Left cardiac atrium (tissue), 4 donors: Measurements from ENCODE around the gene TMPRSS4. TPM values are rescaled to one million over a fixed set of nuclear protein-coding genes. Genes with fewer than 3 reads are reported as not detected.

Experiments used
- ATAC-seq, 2 donors: fragments of 200-7000 bp; cut with Tn5 transposase; one replicate each; pipeline ENCODE4 v1.9.1; 2020; ENCODE audit warnings: mild to moderate bottlenecking in 2 of 2, moderate library complexity in 2 of 2
- DNase-seq: peaks from one replicate; pipeline ENCODE4 v3.0.0-alpha.2; 2020
- intact Hi-C, 2 donors: fragments of 100-400 bp; cut with DNase I; formaldehyde crosslinking; loops; one replicate each; pipeline versions ENCODE4 v1.14.1 to v1.15.1; 2022 to 2023
- total RNA-seq, 2 donors: library from RNA; stranded (reverse); fragmentation: NEBNext Ultra II Directional; extraction: Animal tissue kit (Norgen Biotek cat#: 25700); gene quantifications; one replicate each; pipeline ENCODE4 v1.2.1, GENCODE V29; 2021
- donor health status: DM: no; HTN: yes; CAD: no.
- donor health status: DM: no; HTN: yes; CAD: no; lungs with severe emphysema.
- donor health status: DM: yes; HTN: yes; CAD: no.
- donor health status: Dilated cardiomyopathy.

TMPRSS4 gene
- total RNA-seq, 2 donors from 2014 or later = not detected

- ATAC-seq (peak in 1 of 2 donors; percentile 32), DNase-seq (no peak)
- intact Hi-C loops = no loop called here
Measured at GRCh38 chr11:118095967-118096367, 19.1 kb downstream of the TMPRSS4 start.

DNA sequence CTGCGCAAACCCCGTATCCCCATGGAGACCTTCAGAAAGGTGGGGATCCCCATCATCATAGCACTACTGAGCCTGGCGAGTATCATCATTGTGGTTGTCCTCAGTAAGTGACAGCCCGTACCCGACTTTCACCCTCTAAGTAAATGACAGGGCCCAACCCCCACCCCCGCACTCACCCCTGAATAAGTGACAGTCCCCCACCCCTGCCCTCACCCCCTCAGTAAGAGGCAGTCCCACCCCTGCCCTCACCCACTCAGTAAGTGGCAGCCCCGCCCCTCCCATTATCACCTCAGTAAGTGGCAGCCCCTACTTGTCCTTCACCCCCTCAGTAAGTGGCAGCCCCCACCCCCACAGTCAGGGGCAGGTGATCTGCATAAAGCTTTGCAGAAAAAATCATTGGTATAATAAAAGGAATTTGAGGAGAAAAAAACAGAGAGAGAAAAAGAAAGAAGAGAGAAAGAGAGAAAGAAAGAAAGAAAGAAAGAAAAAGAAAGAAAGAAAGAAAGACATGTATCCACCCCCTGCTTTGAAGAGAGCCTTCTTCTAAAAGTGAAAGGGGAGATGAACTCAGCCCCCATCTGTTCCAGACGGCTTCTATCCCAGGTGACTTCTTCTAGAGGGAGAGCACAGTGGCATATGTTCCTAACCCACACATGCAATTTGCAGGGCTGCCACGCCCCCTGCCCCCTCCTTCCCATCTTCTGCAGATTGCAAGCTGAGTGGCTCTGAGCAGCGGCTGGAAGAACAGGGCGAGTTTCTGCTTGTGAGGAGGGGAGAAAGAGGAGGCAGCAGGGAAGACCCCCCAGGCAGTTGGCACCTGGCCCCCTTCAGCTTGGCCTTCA, 22.3 kb downstream of the TMPRSS4 start:
- ATAC-seq (no peak), DNase-seq (no peak)

GRCh38 chr11:118099838-118100556, 23.1 kb downstream of the TMPRSS4 start:
- DNase-seq (no peak), ATAC-seq (peak; percentile 70 to 89)
- intact Hi-C loops = no loop called here

More for the DNA sequence above, 22.3 kb downstream of the TMPRSS4 start:
- intact Hi-C loops = no loop called here

GRCh38 chr11:118100691-118101232, 23.9 kb downstream of the TMPRSS4 start:
- peak in 1 of 2 donors; percentile 50 for ATAC-seq
- no peak for DNase-seq
- intact Hi-C loops = no loop called here

- DNase-seq (no peak), ATAC-seq (no peak)
- intact Hi-C loops = no loop called here
Measured at GRCh38 chr11:118102721-118103261, 25.9 kb downstream of the TMPRSS4 start.

GRCh38 chr11:118104491-118104890, 27.6 kb downstream of the TMPRSS4 start:
- DNase-seq (no peak), ATAC-seq (no peak)
- intact Hi-C loops = no loop called here

DNA sequence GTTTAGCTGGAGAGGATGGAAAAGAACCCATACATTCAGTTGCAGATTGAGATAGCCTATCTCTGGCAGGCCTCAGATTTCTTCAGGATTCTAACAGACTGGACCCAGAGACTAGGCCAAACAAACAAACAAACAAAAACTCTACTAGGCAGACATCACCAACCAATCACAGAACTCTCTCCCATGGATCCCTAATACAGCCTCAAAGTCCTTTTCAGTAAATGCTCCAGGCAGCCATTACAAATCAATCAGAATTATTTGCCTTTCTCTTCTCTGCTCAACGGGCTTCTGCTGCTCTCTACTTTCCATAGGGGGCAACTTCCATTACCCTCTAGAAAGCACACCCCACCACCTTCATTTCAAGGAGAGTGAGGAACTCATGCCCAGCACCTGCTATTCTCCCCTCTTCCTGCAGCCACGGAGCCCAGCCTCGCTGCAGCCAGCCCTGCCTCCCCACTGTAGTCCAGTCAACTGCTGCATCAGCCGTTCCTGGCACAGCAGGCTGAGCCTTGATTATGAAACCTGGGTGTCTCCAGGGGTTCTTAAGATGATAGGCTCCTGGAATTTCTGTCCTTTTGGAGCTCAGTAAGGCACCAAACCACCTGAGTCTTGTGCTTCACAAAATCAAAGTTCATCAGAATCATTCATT, 28.9 kb downstream of the TMPRSS4 start:
- DNase-seq = no peak
- peak in 1 of 2 donors; percentile 48 for ATAC-seq
- intact Hi-C loops = no loop called here

GRCh38 chr11:118106789-118107335, 30.0 kb downstream of the TMPRSS4 start:
- no peak for ATAC-seq
- intact Hi-C loops = no loop called here
- no peak for DNase-seq

DNA sequence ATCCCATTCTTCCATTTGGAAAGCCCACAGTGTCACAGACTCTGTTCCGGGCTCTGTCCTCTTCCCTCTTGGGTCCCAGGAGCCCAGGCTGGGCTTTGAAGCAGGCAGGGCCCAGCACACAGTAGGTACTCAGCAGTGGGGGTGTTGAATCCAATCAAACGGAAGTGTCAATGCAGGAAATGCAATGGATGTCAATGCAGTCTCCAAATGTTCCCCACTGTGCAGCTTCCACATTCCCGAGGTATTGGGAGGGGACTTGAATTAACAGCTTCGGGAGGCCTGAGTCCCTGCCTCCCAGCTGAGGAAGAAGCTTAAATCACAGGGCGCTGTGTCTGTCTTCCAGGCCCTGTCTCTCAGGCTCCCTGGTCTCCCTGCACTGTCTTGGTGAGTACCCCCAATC, 31.6 kb downstream of the TMPRSS4 start:
- ATAC-seq = no peak
- no peak for DNase-seq
- intact Hi-C loops = no loop called here

DNA sequence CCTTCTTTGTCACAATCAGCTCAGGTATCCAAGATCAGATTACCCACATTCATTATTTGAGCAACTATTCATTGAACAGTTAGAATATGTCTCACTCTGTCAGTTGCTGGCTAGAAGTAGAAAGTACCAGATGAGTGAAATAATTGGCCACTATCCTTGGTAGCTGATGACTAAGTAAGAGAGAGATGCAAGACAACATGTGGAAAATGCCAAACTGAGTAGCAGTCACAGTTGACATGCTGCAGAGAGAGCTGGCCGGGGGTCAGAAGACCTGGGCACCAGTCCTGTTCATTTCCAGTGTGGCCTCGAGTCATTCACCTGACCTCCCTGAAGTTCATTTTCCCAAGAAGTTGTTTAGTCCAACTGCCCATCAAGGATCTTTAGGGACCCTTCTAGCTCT, 32.4 kb downstream of the TMPRSS4 start:
- ATAC-seq = peak; percentile 32 to 84
- DNase-seq = no peak
- intact Hi-C loops = no loop called here

- no peak for ATAC-seq
- intact Hi-C loops = no loop called here
- DNase-seq = no peak
Measured at GRCh38 chr11:118111019-118111743, 34.3 kb downstream of the TMPRSS4 start.

GRCh38 chr11:118111744-118112035, 34.8 kb downstream of the TMPRSS4 start:
- intact Hi-C loops = no loop called here
- DNase-seq = no peak
- no peak for ATAC-seq

GRCh38 chr11:118112711-118113430, 36.0 kb downstream of the TMPRSS4 start:
- intact Hi-C loops = no loop called here
- ATAC-seq (no peak), DNase-seq (no peak)

- ATAC-seq = no peak
- DNase-seq = no peak
- intact Hi-C loops = no loop called here
Measured at GRCh38 chr11:118114266-118114665, 37.4 kb downstream of the TMPRSS4 start.

- intact Hi-C loops = no loop called here
- DNase-seq = no peak
- no peak for ATAC-seq
Measured at GRCh38 chr11:118115048-118115447, 38.2 kb downstream of the TMPRSS4 start.

DNA sequence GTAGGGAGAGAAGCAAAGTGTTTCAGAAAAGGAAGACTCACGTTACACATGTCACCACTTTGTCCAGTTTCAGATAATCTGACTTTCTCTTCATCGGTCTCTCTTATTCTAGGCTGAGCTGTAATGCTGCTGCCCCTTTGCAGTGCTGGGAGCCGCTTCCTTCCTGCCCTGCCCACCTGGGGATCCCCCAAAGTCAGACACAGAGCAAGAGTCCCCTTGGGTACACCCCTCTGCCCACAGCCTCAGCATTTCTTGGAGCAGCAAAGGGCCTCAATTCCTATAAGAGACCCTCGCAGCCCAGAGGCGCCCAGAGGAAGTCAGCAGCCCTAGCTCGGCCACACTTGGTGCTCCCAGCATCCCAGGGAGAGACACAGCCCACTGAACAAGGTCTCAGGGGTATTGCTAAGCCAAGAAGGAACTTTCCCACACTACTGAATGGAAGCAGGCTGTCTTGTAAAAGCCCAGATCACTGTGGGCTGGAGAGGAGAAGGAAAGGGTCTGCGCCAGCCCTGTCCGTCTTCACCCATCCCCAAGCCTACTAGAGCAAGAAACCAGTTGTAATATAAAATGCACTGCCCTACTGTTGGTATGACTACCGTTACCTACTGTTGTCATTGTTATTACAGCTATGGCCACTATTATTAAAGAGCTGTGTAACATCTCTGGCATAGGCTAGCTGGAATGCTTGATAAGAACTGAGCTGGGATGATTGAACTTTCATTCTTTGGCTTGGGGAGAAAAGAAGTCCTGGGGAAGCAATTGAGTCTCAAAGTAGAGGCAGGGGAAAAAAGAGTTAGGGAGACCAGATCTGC, 41.1 kb downstream of the TMPRSS4 start:
- intact Hi-C loops = no loop called here
- ATAC-seq (peak; percentile 38 to 47), DNase-seq (no peak)

DNA sequence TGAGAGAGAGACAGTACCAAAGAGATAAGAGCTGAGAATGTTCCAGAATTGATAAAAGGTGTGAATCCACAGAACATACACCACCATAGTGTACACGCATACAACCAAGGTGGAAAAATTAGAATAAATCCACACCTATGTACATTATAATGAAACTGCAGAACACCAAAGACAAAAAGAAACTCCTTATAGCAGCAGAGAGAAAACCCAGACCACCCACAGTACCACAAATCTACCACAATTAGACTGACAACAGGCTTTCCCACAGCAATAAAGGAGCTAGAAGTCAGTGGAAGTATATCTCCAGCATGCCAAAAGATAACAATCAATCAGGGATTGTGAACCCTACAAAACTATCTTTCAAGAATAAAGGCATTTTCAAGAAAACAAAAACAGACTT, 43.9 kb downstream of the TMPRSS4 start:
- intact Hi-C loops = no loop called here
- DNase-seq (no peak), ATAC-seq (no peak)
